ENCODE measurements around the gene TACC2.
"Not testable (repeated sequence)": the region's sequence is repeated elsewhere in the genome, so short reads cannot be mapped to it uniquely, and the experiment has no call there.

TACC2 gene

GRCh38 chr10:122075171-122075570 is 86.2 kb downstream of the TACC2 start:
- H3K4me3 ChIP-seq (replicated peaks; ENCODE audit: low read depth, low read length), result no peak overlapping the region
- TF ChIP-seq CTCF (IDR thresholded peaks at IDR 0.05; ENCODE audit: low read depth, low read length, missing control alignments), result no peak

GRCh38 chr10:122075876-122076275 is 86.9 kb downstream of the TACC2 start:
- not testable (repeated sequence) for H3K4me3 ChIP-seq (replicated peaks; ENCODE audit: low read depth, low read length); DNase-seq (ENCODE audit: extremely low read depth, low read depth)

More at GRCh38 chr10:122075171-122075570, 86.2 kb downstream of the TACC2 start:
- no peak for DNase-seq (ENCODE audit: extremely low read depth, low read depth)

DNA sequence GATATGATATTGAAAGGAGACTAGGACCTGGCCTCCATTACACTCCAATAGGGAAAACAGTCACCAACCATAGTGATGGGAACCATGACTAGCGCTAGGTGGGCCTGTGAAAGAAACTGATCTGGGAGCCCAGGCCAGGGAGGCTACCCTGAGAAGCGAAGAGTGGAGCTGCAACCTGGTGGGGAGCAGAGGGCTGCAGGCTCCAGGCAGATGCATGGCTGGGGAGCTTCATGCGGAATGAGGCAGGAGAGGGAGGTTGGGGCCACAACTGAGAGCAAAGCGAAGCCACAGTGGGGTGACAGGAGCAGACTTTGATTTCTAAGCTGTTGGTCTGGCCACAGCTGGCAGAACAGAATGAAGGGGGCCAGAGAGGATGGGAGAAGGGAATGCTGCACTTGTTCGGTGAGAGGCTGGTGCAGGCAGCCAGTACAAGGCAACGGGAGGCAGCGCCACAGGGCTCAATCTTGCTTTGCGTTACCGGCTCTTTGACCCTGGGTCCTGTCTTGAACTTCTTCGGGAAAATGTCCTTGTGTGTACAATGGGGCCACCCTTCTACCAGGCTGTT is 88.4 kb downstream of the TACC2 start:
- no peak for TF ChIP-seq CTCF (IDR thresholded peaks at IDR 0.05; ENCODE audit: low read depth, low read length, missing control alignments)
- no peak for DNase-seq (ENCODE audit: extremely low read depth, low read depth)
- no peak overlapping the region for H3K4me3 ChIP-seq (replicated peaks; ENCODE audit: low read depth, low read length)

GRCh38 chr10:122078326-122078725 is 89.4 kb downstream of the TACC2 start:
- no peak for DNase-seq (ENCODE audit: extremely low read depth, low read depth)
- no peak for TF ChIP-seq CTCF (IDR thresholded peaks at IDR 0.05; ENCODE audit: low read depth, low read length, missing control alignments)

DNA sequence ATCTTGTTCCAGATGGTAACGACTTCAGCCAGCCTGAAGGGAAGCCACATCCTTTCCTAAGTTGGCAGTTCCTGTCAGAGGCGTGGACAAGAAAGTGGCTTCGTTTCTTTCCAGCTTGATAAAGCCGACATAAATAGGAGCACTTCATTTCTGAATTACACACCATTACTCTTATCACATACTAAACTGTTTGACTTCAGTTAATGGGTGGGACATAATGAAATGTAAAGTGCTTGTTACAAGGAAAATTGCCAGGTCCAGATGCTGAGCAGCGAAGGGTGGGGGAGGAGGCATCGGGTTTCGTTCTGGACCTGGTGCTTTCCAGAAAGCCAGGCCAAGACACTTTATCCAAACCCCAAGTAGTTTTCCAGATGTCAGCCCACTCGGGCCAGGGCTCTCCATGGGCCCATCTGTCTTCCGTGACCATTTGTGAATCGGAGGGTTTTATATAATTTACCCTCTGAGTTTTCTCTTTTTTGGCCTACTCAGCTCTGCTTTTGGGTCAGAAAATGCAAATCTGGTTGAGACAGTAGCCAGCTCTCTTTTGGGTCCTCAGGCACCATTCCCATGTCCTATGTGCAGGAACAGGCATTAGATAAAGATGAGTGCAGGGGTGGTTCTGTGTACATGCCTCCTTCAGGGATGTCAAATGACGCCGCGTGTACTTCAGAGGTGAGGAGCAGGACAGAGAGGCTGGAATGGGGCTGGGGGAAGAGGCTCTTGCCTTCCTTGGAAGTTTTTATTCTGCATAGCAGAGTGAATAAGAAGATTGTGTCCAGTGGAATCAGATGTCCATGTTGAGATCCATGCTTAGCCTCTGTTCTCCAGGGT is 90.2 kb downstream of the TACC2 start:
- DNase-seq (ENCODE audit: extremely low read depth, low read depth), result no peak
- TF ChIP-seq CTCF (IDR thresholded peaks at IDR 0.05; ENCODE audit: low read depth, low read length, missing control alignments), result no peak
- no peak overlapping the region for H3K4me3 ChIP-seq (replicated peaks; ENCODE audit: low read depth, low read length)

More at GRCh38 chr10:122078326-122078725, 89.4 kb downstream of the TACC2 start:
- H3K4me3 ChIP-seq (replicated peaks; ENCODE audit: low read depth, low read length), result no peak overlapping the region

GRCh38 chr10:122082616-122083477 is 93.9 kb downstream of the TACC2 start:
- H3K4me3 ChIP-seq (replicated peaks; ENCODE audit: low read depth, low read length), result no peak overlapping the region
- TF ChIP-seq CTCF (IDR thresholded peaks at IDR 0.05; ENCODE audit: low read depth, low read length, missing control alignments), result no peak
- no peak for DNase-seq (ENCODE audit: extremely low read depth, low read depth)
